ENCODE data around the gene APMAP. TPM values are rescaled to one million over a fixed set of nuclear protein-coding genes. Genes with fewer than 3 reads are reported as not detected.

APMAP gene
- total and polyA plus RNA-seq, 2 of the 13 experiments (the other 11 are each of a cell fraction or from before 2014, with no cell fraction given): 168 to 214 TPM

DNA sequence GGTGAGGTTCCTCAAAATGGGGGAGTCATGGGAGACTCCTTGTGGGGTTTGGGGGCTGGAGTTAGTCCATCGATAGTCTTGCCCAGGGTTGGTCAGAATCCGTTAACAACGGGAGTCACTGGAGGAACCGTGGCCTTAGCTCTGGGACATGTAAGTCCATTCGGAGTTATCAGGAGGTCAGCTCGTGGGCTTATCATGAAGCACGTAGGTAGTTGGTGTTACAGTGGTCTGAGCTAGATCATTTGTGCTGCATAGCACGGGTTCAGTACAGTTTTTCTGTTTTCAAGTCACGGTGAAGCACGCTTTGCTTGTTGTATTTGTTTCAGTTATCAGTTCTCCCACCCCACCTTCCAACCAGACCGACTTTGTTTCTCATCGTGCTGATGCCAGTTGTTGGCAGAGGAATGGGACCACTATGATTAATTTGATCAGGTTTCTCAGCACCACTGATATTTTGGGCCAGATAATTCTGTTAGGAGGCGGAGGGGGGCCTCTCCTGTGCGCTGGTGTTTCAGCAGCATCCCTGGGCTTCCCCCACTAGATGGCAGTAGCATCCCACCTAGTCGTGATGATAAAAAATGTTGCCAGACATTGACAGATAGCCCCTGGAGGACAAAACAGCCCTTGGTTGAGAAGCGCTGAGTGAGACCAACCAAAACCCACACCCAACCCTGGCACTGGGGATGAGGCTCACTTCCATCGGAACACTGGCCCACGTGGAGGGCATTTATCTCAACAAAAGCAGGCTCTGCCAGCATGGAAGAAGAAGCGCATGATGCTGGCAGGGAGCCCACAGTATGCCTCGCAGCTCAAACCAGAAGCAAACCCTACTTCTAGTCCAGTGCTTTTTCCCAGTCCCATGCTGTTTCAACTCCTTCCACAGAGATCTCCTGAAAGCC lies 2.2 kb upstream of the APMAP start (continued):
- TF ChIP-seq SALL2 (CRISPR knock-in tag; IDR thresholded peaks at IDR 0.05) (no peak), ZSCAN20 (CRISPR knock-in tag; IDR thresholded peaks at IDR 0.05; ENCODE audit: borderline replicate concordance) (no peak), ZFP90 (CRISPR knock-in tag; IDR thresholded peaks at IDR 0.05; ENCODE audit: borderline replicate concordance) (peak; percentile 70; the same call in 1 of the 2 replicates), CREB1 (IDR thresholded peaks at IDR 0.05) (no peak), CREB1 (CRISPR knock-in tag; IDR thresholded peaks at IDR 0.05) (no peak), ZNF546 (CRISPR knock-in tag; conservative IDR thresholded peaks at IDR 0.05) (no peak), MAZ (IDR thresholded peaks at IDR 0.05; ENCODE audit: borderline replicate concordance, low read depth, low read length) (peak; percentile 59; the same call in 1 of the 2 replicates), MAZ (CRISPR knock-in tag; IDR thresholded peaks at IDR 0.05; ENCODE audit: low read depth) (0 out of 2 replicates have a peak, but pooled peaks have one; percentile 45), ZNF746 (CRISPR knock-in tag; IDR thresholded peaks at IDR 0.05) (no peak), TBX2 (CRISPR knock-in tag; IDR thresholded peaks at IDR 0.05; ENCODE audit: borderline replicate concordance) (peak; percentile 27; the same call in 1 of the 2 replicates), ZNF547 (CRISPR knock-in tag; IDR thresholded peaks at IDR 0.05) (no peak), HDAC6 (IDR thresholded peaks at IDR 0.05; ENCODE audit: low read depth, low read length) (no peak), ZNF430 (CRISPR knock-in tag; IDR thresholded peaks at IDR 0.05) (no peak), MATR3 (CRISPR knock-in tag; IDR thresholded peaks at IDR 0.05) (no peak), SMYD3 (CRISPR knock-in tag; IDR thresholded peaks at IDR 0.05) (no peak), ZNF615 (CRISPR knock-in tag; IDR thresholded peaks at IDR 0.05; ENCODE audit: borderline replicate concordance) (no peak), CREM (IDR thresholded peaks at IDR 0.05) (no peak), CREM (CRISPR knock-in tag; IDR thresholded peaks at IDR 0.05) (no peak), ZFP36 (IDR thresholded peaks at IDR 0.05; ENCODE audit: borderline replicate concordance, low read depth, low read length, partially characterized antibody) (no peak), KDM5A (IDR thresholded peaks at IDR 0.05; ENCODE audit: borderline replicate concordance, low read length) (peak; percentile 67; the same call in 1 of the 2 replicates)
- TF ChIP-seq, protein P1, sequence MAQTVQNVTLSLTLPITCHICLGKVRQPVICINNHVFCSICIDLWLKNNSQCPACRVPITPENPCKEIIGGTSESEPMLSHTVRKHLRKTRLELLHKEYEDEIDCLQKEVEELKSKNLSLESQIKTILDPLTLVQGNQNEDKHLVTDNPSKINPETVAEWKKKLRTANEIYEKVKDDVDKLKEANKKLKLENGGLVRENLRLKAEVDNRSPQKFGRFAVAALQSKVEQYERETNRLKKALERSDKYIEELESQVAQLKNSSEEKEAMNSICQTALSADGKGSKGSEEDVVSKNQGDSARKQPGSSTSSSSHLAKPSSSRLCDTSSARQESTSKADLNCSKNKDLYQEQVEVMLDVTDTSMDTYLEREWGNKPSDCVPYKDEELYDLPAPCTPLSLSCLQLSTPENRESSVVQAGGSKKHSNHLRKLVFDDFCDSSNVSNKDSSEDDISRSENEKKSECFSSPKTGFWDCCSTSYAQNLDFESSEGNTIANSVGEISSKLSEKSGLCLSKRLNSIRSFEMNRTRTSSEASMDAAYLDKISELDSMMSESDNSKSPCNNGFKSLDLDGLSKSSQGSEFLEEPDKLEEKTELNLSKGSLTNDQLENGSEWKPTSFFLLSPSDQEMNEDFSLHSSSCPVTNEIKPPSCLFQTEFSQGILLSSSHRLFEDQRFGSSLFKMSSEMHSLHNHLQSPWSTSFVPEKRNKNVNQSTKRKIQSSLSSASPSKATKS (CRISPR knock-in tag; IDR thresholded peaks at IDR 0.05): no peak
- TF ChIP-seq, protein P2, sequence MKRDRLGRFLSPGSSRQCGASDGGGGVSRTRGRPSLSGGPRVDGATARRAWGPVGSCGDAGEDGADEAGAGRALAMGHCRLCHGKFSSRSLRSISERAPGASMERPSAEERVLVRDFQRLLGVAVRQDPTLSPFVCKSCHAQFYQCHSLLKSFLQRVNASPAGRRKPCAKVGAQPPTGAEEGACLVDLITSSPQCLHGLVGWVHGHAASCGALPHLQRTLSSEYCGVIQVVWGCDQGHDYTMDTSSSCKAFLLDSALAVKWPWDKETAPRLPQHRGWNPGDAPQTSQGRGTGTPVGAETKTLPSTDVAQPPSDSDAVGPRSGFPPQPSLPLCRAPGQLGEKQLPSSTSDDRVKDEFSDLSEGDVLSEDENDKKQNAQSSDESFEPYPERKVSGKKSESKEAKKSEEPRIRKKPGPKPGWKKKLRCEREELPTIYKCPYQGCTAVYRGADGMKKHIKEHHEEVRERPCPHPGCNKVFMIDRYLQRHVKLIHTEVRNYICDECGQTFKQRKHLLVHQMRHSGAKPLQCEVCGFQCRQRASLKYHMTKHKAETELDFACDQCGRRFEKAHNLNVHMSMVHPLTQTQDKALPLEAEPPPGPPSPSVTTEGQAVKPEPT (CRISPR knock-in tag; IDR thresholded peaks at IDR 0.05; ENCODE audit: low read depth): 0 out of 2 replicates have a peak, but pooled peaks have one; percentile 16
- TF ChIP-seq, protein P3, sequence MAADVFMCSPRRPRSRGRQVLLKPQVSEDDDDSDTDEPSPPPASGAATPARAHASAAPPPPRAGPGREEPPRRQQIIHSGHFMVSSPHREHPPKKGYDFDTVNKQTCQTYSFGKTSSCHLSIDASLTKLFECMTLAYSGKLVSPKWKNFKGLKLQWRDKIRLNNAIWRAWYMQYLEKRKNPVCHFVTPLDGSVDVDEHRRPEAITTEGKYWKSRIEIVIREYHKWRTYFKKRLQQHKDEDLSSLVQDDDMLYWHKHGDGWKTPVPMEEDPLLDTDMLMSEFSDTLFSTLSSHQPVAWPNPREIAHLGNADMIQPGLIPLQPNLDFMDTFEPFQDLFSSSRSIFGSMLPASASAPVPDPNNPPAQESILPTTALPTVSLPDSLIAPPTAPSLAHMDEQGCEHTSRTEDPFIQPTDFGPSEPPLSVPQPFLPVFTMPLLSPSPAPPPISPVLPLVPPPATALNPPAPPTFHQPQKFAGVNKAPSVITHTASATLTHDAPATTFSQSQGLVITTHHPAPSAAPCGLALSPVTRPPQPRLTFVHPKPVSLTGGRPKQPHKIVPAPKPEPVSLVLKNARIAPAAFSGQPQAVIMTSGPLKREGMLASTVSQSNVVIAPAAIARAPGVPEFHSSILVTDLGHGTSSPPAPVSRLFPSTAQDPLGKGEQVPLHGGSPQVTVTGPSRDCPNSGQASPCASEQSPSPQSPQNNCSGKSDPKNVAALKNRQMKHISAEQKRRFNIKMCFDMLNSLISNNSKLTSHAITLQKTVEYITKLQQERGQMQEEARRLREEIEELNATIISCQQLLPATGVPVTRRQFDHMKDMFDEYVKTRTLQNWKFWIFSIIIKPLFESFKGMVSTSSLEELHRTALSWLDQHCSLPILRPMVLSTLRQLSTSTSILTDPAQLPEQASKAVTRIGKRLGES (CRISPR knock-in tag; IDR thresholded peaks at IDR 0.05; ENCODE audit: borderline replicate concordance): no peak

Measured in HepG2 (cell line).